Measurements from ENCODE around the gene FBXO33.

- TF ChIP-seq, protein P1, sequence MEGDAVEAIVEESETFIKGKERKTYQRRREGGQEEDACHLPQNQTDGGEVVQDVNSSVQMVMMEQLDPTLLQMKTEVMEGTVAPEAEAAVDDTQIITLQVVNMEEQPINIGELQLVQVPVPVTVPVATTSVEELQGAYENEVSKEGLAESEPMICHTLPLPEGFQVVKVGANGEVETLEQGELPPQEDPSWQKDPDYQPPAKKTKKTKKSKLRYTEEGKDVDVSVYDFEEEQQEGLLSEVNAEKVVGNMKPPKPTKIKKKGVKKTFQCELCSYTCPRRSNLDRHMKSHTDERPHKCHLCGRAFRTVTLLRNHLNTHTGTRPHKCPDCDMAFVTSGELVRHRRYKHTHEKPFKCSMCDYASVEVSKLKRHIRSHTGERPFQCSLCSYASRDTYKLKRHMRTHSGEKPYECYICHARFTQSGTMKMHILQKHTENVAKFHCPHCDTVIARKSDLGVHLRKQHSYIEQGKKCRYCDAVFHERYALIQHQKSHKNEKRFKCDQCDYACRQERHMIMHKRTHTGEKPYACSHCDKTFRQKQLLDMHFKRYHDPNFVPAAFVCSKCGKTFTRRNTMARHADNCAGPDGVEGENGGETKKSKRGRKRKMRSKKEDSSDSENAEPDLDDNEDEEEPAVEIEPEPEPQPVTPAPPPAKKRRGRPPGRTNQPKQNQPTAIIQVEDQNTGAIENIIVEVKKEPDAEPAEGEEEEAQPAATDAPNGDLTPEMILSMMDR (IDR thresholded peaks at IDR 0.05) = no peak
- TF ChIP-seq POLR2A (IDR thresholded peaks at IDR 0.05) = no peak
These were observed 14.0 kb upstream of the FBXO33 start for GRCh38 chr14:39446131-39446744.

All from thyroid gland (tissue), 4 donors.